Pancreas (tissue), 10 donors: ENCODE results near the gene CTNNA3. TPM values are rescaled to one million over a fixed set of nuclear protein-coding genes. Genes with fewer than 3 reads are reported as not detected.

ENCODE experiments used
- ATAC-seq, 4 donors: fragments of 200-7000 bp; cut with Tn5 transposase; one replicate each; pipeline versions ENCODE4 v1.8.0 to v1.9.1; 2020; ENCODE audit warnings: mild to moderate bottlenecking in 4 of 4, moderate library complexity in 4 of 4
- DNase-seq, 6 donors: peaks; one replicate each; pipeline ENCODE4 v3.0.0-alpha.2; 2020
- FAIRE-seq: peaks from 2 replicates; lab custom pipeline; 2012; peaks lifted over from hg19 to GRCh38; lab: Jason Lieb, UNC
- H3K27ac ChIP-seq, 4 donors: fragments of 200-600 bp; sonication (generic); 1 replicate in 3 of 4; 2 replicates in 1 of 4; pipeline versions ENCODE4 v1.5.0 to v1.8.0; 2020
- H3K27me3 ChIP-seq, 4 donors: fragments of 200-600 bp; one replicate each; pipeline ENCODE4 v1.8.0; 2021
- H3K36me3 ChIP-seq, 3 donors: fragments of 200-600 bp; sonication (generic) in 1 of 3; one replicate each; pipeline versions ENCODE4 v1.5.0 to v1.8.0; 2020 to 2021
- H3K4me1 ChIP-seq, 3 donors: fragments of 200-600 bp; one replicate each; pipeline ENCODE4 v1.8.0; 2021
- H3K4me3 ChIP-seq, 4 donors: fragments of 200-600 bp; sonication (generic) in 2 of 4; one replicate each; pipeline versions ENCODE4 v1.5.0 to v1.8.0; 2020 to 2021
- H3K9me3 ChIP-seq, 4 donors: fragments of 200-600 bp; one replicate each; pipeline ENCODE4 v1.8.0; 2021
- CTCF ChIP-seq, 4 donors: fragments of 200-600 bp; sonication (generic) in 3 of 4; IDR thresholded peaks; one replicate each; pipeline versions ENCODE4 v1.5.0 to v1.8.0; 2021; ENCODE audit warnings: antibody characterized with exemption in 4 of 4
- WGBS, 2 donors: extraction: QIAGEN DNeasy Blood & Tissue Kit; methylation state at CpG; one replicate each; pipeline ENCODE4 v1.1.7; 2013; 5-methylcytosine and 5-hydroxymethylcytosine counted together
- intact Hi-C, 3 donors: fragments of 100-400 bp; cut with DNase I; formaldehyde crosslinking; loops; one replicate each; pipeline versions ENCODE4 v1.11.1 to v1.14.2; 2022
- polyA plus RNA-seq, 2 donors: library from polyadenylated mRNA; stranded (reverse); fragments of 200-250 nt; gene quantifications; one replicate each; pipeline ENCODE4 v1.2.3, GENCODE V29; 2013
- total RNA-seq, 6 donors: library from RNA; stranded (reverse); fragmentation: NEBNext Ultra II Directional in 4 of 6; extraction: Animal tissue kit (Norgen Biotek cat#: 25700) in 4 of 6; gene quantifications; one replicate each; pipeline versions ENCODE4 v1.2.1 to v1.2.4, GENCODE V29; 2021 to 2023
- donor health status: healthy with polysubstance abuse.
- donor health status: DM: no; HTN: no; CAD: no; lungs with moderate emphysema.
- donor health status: DM: no; HTN: no; CAD: no.
- donor health status: control.
- donor health status: control.
- donor health status: Bipolar disorder and iron deficiency.
- donor health status: DM: yes; HTN: yes; CAD: no.
- donor health status: DM: no; HTN: no; CAD: no.
- donor health status: DM: no; HTN: no; CAD: no.
- donor health status: DM: yes; HTN: yes; CAD: no.

Gene CTNNA3
- total and polyA plus RNA-seq, 8 donors, result 0.02 to 0.83 (median 0.21) TPM

- H3K27me3 ChIP-seq, result no peaks in the 10 kb centered on the region
- H3K4me1 ChIP-seq, result no peaks in the 10 kb centered on the region
- intact Hi-C loops, result no loop called here
- no peak overlapping the region for H3K27ac ChIP-seq
- FAIRE-seq (no peak), DNase-seq (no peak), ATAC-seq (no peak)
- 83 to 86% methylated on average over 1 of the region's 1 CpG for WGBS, 2 donors
- H3K9me3 ChIP-seq, result no peaks in the 10 kb centered on the region
- TF ChIP-seq CTCF (IDR thresholded peaks at IDR 0.05), result no peak
- no peak overlapping the region for H3K4me3 ChIP-seq
- no peaks in the 10 kb centered on the region for H3K36me3 ChIP-seq
Observed at GRCh38 chr10:66752714-66753113, 943.3 kb downstream of the CTNNA3 start.

- H3K4me1 ChIP-seq, result no peaks in the 10 kb centered on the region
- no peaks in the 10 kb centered on the region for H3K36me3 ChIP-seq
- no peak for TF ChIP-seq CTCF (IDR thresholded peaks at IDR 0.05)
- H3K27me3 ChIP-seq, result no peaks in the 10 kb centered on the region
- H3K27ac ChIP-seq, result no peak overlapping the region
- DNase-seq, result no peak
- 66 to 74% methylated on average over 1 of the region's 1 CpG for WGBS, 2 donors
- H3K9me3 ChIP-seq, result no peaks in the 10 kb centered on the region
- intact Hi-C loops, result no loop called here
- H3K4me3 ChIP-seq, result no peak overlapping the region
- FAIRE-seq, result no peak
- ATAC-seq, result no peak
Observed at GRCh38 chr10:66748217-66748616, 947.8 kb downstream of the CTNNA3 start.

GRCh38 chr10:66747451-66747850 is 948.5 kb downstream of the CTNNA3 start:
- FAIRE-seq, result no peak
- intact Hi-C loops, result no loop called here

GRCh38 chr10:66746711-66747110 is 949.3 kb downstream of the CTNNA3 start:
- intact Hi-C loops, result no loop called here
- no peaks in the 10 kb centered on the region for H3K4me1 ChIP-seq
- H3K9me3 ChIP-seq, result no peaks in the 10 kb centered on the region
- ATAC-seq, result no peak
- no peaks in the 10 kb centered on the region for H3K27me3 ChIP-seq
- no peak for TF ChIP-seq CTCF (IDR thresholded peaks at IDR 0.05)
- H3K36me3 ChIP-seq, result no peaks in the 10 kb centered on the region
- H3K4me3 ChIP-seq, result no peak overlapping the region
- no peak for FAIRE-seq
- WGBS, 2 donors, result 65 to 75% methylated on average over 2 of the region's 2 CpGs
- H3K27ac ChIP-seq, result no peak overlapping the region
- no peak for DNase-seq

More at GRCh38 chr10:66747451-66747850, 948.5 kb downstream of the CTNNA3 start:
- Histone ChIP-seq H3K27me3 (no peaks in the 10 kb centered on the region), H3K4me1 (no peaks in the 10 kb centered on the region), H3K36me3 (no peaks in the 10 kb centered on the region), H3K27ac (no peak overlapping the region), H3K4me3 (no peak overlapping the region), H3K9me3 (no peaks in the 10 kb centered on the region)
- DNase-seq, result no peak
- no peak for TF ChIP-seq CTCF (IDR thresholded peaks at IDR 0.05)
- WGBS, 2 donors, result 74% methylated on average over 2 of the region's 2 CpGs
- ATAC-seq, result no peak

GRCh38 chr10:66746246-66746645 is 949.7 kb downstream of the CTNNA3 start:
- Histone ChIP-seq H3K9me3 (no peaks in the 10 kb centered on the region), H3K27me3 (no peaks in the 10 kb centered on the region), H3K4me1 (no peaks in the 10 kb centered on the region), H3K36me3 (no peaks in the 10 kb centered on the region), H3K27ac (no peak overlapping the region), H3K4me3 (no peak overlapping the region)
- ATAC-seq (no peak), DNase-seq (no peak), FAIRE-seq (no peak)
- intact Hi-C loops, result no loop called here
- no peak for TF ChIP-seq CTCF (IDR thresholded peaks at IDR 0.05)
